Neural cell (in vitro differentiated cells): ENCODE measurements around the gene PRKCQ. TPM values are rescaled to one million over a fixed set of nuclear protein-coding genes. Genes with fewer than 3 reads are reported as not detected.

Experiments used
- H2AFZ ChIP-seq: fragments of 200-600, 300-800 bp; sonication (generic), shearing (Covaris generic); 2 replicates; pipeline ENCODE4 v1.6.0; 2014; ENCODE audit warnings: low read depth, mild to moderate bottlenecking, antibody characterized with exemption, low read length, moderate library complexity
- H3F3A ChIP-seq: fragments of 200-600 bp; shearing (Covaris generic); 2 replicates; pipeline ENCODE4 v1.6.1; 2016; ENCODE audit warnings: mild to moderate bottlenecking, moderate library complexity, mixed read lengths, antibody characterized with exemption, low read length; ENCODE audit not compliant: insufficient read depth, poor library complexity, severe bottlenecking
- H3K27ac ChIP-seq: fragments of 200-600, 300-800 bp; sonication (generic), shearing (Covaris generic); 2 replicates; pipeline ENCODE4 v1.5.1; 2014; ENCODE audit warnings: mild to moderate bottlenecking, low read length, moderate library complexity
- H3K27me3 ChIP-seq: fragments of 300-800, 200-600 bp; sonication (generic), shearing (Covaris generic); 2 replicates; pipeline ENCODE4 v1.6.0; 2014; ENCODE audit warnings: mild to moderate bottlenecking, low read depth, low read length, moderate library complexity; ENCODE audit not compliant: insufficient read depth
- H3K36me3 ChIP-seq: fragments of 300-800, 200-600 bp; sonication (generic), shearing (Covaris generic); 2 replicates; pipeline ENCODE4 v1.5.1; 2014; ENCODE audit warnings: mild to moderate bottlenecking, antibody characterized with exemption, low read length, moderate library complexity; ENCODE audit not compliant: insufficient read depth
- H3K4me2 ChIP-seq: fragments of 300-800, 200-600 bp; sonication (generic), shearing (Covaris generic); 2 replicates; pipeline ENCODE4 v1.6.0; 2014; ENCODE audit warnings: mild to moderate bottlenecking, low read length
- H3K4me3 ChIP-seq: fragments of 300-800, 200-600 bp; sonication (generic), shearing (Covaris generic); 2 replicates; pipeline ENCODE4 v1.5.1; 2014; ENCODE audit warnings: mild to moderate bottlenecking, low read length, moderate library complexity
- H3K79me2 ChIP-seq: fragments of 200-600 bp; shearing (Covaris generic); replicated peaks from 2 replicates; pipeline ENCODE4 v1.6.0; 2014; ENCODE audit warnings: mild to moderate bottlenecking, low read length, moderate library complexity; ENCODE audit not compliant: insufficient read depth
- H3K9ac ChIP-seq: fragments of 300-800, 200-600 bp; sonication (generic), shearing (Covaris generic); 2 replicates; pipeline ENCODE4 v1.6.1; 2016; ENCODE audit warnings: mild to moderate bottlenecking, low read length, mixed read lengths
- H3K9me2 ChIP-seq: fragments of 200-600 bp; shearing (Covaris generic); 2 replicates; pipeline ENCODE4 v1.6.1; 2016; ENCODE audit warnings: mild to moderate bottlenecking, low read length, mixed read lengths; ENCODE audit not compliant: insufficient read depth
- H3K9me3 ChIP-seq: fragments of 200-600, 300-800 bp; sonication (generic), shearing (Covaris generic); 2 replicates; pipeline ENCODE4 v1.6.1; 2016; ENCODE audit warnings: mild to moderate bottlenecking, mixed run types, low read length, moderate library complexity, mixed read lengths
- H4K20me1 ChIP-seq: fragments of 200-600 bp; shearing (Covaris generic); 2 replicates; pipeline ENCODE4 v1.6.1; 2016; ENCODE audit warnings: mild to moderate bottlenecking, mixed run types; ENCODE audit not compliant: insufficient read depth
- EP300 ChIP-seq: fragments of 450-650 bp; conservative IDR thresholded peaks from 2 replicates; pipeline ENCODE4 v1.6.1; 2014; ENCODE audit warnings: antibody characterized with exemption, mild to moderate bottlenecking, moderate library complexity; ENCODE audit not compliant: poor library complexity, severe bottlenecking
- EZH2 ChIP-seq: fragments of 200-600, 300-800 bp; shearing (Covaris generic), sonication (generic); IDR thresholded peaks from 2 replicates; pipeline ENCODE4 v1.6.1; 2014; ENCODE audit warnings: antibody characterized with exemption, low read length, borderline replicate concordance, mild to moderate bottlenecking; ENCODE audit not compliant: insufficient read depth, poor library complexity, severe bottlenecking
- MXI1 ChIP-seq: fragments of 450-650 bp; conservative IDR thresholded peaks from 2 replicates; pipeline ENCODE4 v1.6.1; 2014; ENCODE audit warnings: antibody characterized with exemption, mild to moderate bottlenecking; ENCODE audit not compliant: poor library complexity, severe bottlenecking
- POLR2AphosphoS5 ChIP-seq: IDR thresholded peaks from 2 replicates; pipeline ENCODE4 v1.6.1; 2012
- REST ChIP-seq: IDR thresholded peaks from 2 replicates; pipeline ENCODE4 v1.6.1; 2012; ENCODE audit warnings: borderline replicate concordance
- SMC3 ChIP-seq: fragments of 450-650 bp; conservative IDR thresholded peaks from 2 replicates; pipeline ENCODE4 v1.6.1; 2014; ENCODE audit warnings: antibody characterized with exemption, mild to moderate bottlenecking, moderate library complexity; ENCODE audit not compliant: poor library complexity
- TAF1 ChIP-seq: IDR thresholded peaks from 2 replicates; pipeline ENCODE4 v1.6.1; 2012; ENCODE audit warnings: low read depth
- polyA plus RNA-seq: library from polyadenylated mRNA; depleted of rRNA; stranded (reverse); fragments of >200 nt; gene quantifications from 2 replicates; pipeline ENCODE4 v1.2.3, GENCODE V29; 2014
- TF ChIP-seq, protein P1 (sequence below): fragments of 450-650 bp; IDR thresholded peaks from 2 replicates; pipeline ENCODE4 v1.5.1; 2014; ENCODE audit warnings: antibody characterized with exemption, mild to moderate bottlenecking, moderate library complexity; ENCODE audit not compliant: poor library complexity, severe bottlenecking

The PRKCQ gene
- polyA plus RNA-seq, 1 donor from 2014 or later = 0.61 TPM

DNA sequence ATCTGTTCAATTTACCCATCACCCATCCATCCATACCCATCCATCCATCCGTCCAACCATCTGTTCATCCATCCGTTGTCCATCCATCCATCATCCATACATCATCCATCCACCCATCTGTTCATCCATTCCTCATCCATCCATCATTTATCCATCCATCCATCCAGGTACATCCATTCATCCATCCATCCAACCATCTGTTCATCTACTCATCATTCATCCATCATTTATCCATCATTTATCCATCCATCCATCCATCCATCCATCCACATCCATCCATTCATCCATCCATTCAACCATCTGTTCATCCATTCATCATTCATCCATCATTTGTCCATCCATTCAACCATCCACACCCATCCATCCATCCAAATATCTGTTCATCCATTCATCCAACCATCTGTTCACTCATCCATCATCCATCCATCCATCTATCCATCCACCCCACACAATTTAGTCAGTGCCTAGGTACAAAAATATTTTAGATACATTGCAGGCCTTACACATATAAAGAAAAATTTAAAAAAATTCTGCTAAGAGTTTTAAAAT lies 119.1 kb downstream of the PRKCQ start:
- Histone ChIP-seq H2AFZ (no peak overlapping the region), H3F3A (no peaks in the 10 kb centered on the region), H3K27me3 (no peaks in the 10 kb centered on the region), H3K9me3 (peaks cover 3% of the 10 kb centered on the region), H3K27ac (no peak overlapping the region), H3K36me3 (no peaks in the 10 kb centered on the region), H4K20me1 (no peaks in the 10 kb centered on the region), H3K9ac (no peak overlapping the region), H3K9me2 (no peaks in the 10 kb centered on the region), H3K4me3 (no peak overlapping the region), H3K79me2 (no peaks in the 10 kb centered on the region), H3K4me2 (no peak overlapping the region)
- no peak for TF ChIP-seq POLR2AphosphoS5
- no peak for TF ChIP-seq SMC3
- TF ChIP-seq EZH2 = peak; percentile 61
- TF ChIP-seq EP300 = no peak
- no peak for TF ChIP-seq TAF1
- TF ChIP-seq REST = no peak

DNA sequence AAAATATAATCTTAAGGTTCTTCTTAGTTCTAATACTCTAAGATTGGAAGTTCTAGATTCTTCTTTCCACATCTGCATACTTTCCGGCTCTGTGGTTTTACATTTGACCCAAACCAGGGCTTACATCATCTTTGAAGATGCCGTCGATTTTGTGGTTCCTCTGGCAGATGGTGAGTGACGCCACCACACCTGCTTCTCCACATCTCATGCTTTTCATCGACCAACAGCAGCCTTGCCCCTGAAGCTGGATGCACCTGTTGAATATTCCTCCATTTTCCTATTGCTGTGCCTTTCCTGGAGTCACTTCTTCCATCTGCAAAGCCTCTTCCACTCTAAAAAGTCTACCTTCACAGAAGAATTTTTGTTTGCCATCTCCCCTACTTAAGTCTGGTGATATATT lies 121.3 kb downstream of the PRKCQ start:
- no peak for TF ChIP-seq REST
- no peak for TF ChIP-seq EZH2
- TF ChIP-seq MXI1 = no peak
- TF ChIP-seq, protein P1, sequence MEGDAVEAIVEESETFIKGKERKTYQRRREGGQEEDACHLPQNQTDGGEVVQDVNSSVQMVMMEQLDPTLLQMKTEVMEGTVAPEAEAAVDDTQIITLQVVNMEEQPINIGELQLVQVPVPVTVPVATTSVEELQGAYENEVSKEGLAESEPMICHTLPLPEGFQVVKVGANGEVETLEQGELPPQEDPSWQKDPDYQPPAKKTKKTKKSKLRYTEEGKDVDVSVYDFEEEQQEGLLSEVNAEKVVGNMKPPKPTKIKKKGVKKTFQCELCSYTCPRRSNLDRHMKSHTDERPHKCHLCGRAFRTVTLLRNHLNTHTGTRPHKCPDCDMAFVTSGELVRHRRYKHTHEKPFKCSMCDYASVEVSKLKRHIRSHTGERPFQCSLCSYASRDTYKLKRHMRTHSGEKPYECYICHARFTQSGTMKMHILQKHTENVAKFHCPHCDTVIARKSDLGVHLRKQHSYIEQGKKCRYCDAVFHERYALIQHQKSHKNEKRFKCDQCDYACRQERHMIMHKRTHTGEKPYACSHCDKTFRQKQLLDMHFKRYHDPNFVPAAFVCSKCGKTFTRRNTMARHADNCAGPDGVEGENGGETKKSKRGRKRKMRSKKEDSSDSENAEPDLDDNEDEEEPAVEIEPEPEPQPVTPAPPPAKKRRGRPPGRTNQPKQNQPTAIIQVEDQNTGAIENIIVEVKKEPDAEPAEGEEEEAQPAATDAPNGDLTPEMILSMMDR = no peak
- no peak for TF ChIP-seq SMC3
- no peaks in the 10 kb centered on the region for H3K36me3 ChIP-seq
- no peaks in the 10 kb centered on the region for H4K20me1 ChIP-seq
- H3K9me3 ChIP-seq = peaks cover 3% of the 10 kb centered on the region
- no peaks in the 10 kb centered on the region for H3K27me3 ChIP-seq
- no peaks in the 10 kb centered on the region for H3K79me2 ChIP-seq
- H3K9me2 ChIP-seq = no peaks in the 10 kb centered on the region
- no peak overlapping the region for H2AFZ ChIP-seq
- no peaks in the 10 kb centered on the region for H3F3A ChIP-seq
- H3K9ac ChIP-seq = no peak overlapping the region
- H3K27ac ChIP-seq = no peak overlapping the region
- no peak overlapping the region for H3K4me3 ChIP-seq
- H3K4me2 ChIP-seq = no peak overlapping the region
